ENCODE measurements around the gene CC2D2B. TPM values are rescaled to one million over a fixed set of nuclear protein-coding genes. Genes with fewer than 3 reads are reported as not detected.

CC2D2B gene
- total RNA-seq, 1 donor from 2014 or later: 0.46 TPM

- Mint-ChIP-seq H3K4me1 (ENCODE audit: unreplicated experiment) (peaks cover 16% of the 10 kb centered on the region), H3K4me3 (ENCODE audit: unreplicated experiment) (no peak overlapping the region), H3K27ac (ENCODE audit: unreplicated experiment) (no peak overlapping the region), H3K36me3 (ENCODE audit: unreplicated experiment) (peaks cover 18% of the 10 kb centered on the region), H3K27me3 (ENCODE audit: unreplicated experiment) (no peaks in the 10 kb centered on the region), H3K9me3 (ENCODE audit: unreplicated experiment) (no peaks in the 10 kb centered on the region)
- DNase-seq (ENCODE audit: extremely low spot score, unreplicated experiment): no peak
- TF ChIP-seq, protein P1, sequence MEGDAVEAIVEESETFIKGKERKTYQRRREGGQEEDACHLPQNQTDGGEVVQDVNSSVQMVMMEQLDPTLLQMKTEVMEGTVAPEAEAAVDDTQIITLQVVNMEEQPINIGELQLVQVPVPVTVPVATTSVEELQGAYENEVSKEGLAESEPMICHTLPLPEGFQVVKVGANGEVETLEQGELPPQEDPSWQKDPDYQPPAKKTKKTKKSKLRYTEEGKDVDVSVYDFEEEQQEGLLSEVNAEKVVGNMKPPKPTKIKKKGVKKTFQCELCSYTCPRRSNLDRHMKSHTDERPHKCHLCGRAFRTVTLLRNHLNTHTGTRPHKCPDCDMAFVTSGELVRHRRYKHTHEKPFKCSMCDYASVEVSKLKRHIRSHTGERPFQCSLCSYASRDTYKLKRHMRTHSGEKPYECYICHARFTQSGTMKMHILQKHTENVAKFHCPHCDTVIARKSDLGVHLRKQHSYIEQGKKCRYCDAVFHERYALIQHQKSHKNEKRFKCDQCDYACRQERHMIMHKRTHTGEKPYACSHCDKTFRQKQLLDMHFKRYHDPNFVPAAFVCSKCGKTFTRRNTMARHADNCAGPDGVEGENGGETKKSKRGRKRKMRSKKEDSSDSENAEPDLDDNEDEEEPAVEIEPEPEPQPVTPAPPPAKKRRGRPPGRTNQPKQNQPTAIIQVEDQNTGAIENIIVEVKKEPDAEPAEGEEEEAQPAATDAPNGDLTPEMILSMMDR (IDR thresholded peaks at IDR 0.05): no peak
Observed at GRCh38 chr10:96049340-96049739, 141.6 kb downstream of the CC2D2B start.

DNA sequence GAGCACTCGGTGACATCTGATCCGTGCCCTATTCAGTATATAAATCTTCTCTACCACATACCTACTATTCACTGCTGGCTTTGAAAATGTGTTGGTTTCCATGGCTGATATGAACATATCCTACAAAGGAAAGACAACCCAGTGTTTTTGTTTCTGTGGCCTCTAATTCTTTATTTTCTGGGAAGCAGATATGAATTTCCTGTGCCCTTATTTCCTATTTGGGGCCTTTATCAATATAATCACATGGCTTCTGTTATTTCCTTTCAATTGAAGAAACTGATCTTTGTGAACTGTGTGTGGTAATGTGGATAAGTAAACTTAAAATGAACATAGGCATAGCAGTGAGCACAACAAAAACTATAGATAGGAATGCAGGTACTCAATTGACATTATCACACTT lies 146.2 kb downstream of the CC2D2B start:
- H3K36me3 Mint-ChIP-seq (ENCODE audit: unreplicated experiment): peaks cover 35% of the 10 kb centered on the region
- no peaks in the 10 kb centered on the region for H3K27me3 Mint-ChIP-seq (ENCODE audit: unreplicated experiment)

GRCh38 chr10:96056787-96057186 lies 149.0 kb downstream of the CC2D2B start:
- TF ChIP-seq, protein P1 (IDR thresholded peaks at IDR 0.05): no peak
- Mint-ChIP-seq H3K36me3 (ENCODE audit: unreplicated experiment) (peaks cover 48% of the 10 kb centered on the region), H3K27me3 (ENCODE audit: unreplicated experiment) (no peaks in the 10 kb centered on the region), H3K4me3 (ENCODE audit: unreplicated experiment) (no peak overlapping the region), H3K9me3 (ENCODE audit: unreplicated experiment) (no peaks in the 10 kb centered on the region), H3K4me1 (ENCODE audit: unreplicated experiment) (no peaks in the 10 kb centered on the region), H3K27ac (ENCODE audit: unreplicated experiment) (no peak overlapping the region)
- DNase-seq (ENCODE audit: extremely low spot score, unreplicated experiment): no peak

More for the DNA sequence above, 146.2 kb downstream of the CC2D2B start:
- no peak for DNase-seq (ENCODE audit: extremely low spot score, unreplicated experiment)
- TF ChIP-seq, protein P1 (IDR thresholded peaks at IDR 0.05): no peak
- no peaks in the 10 kb centered on the region for H3K9me3 Mint-ChIP-seq (ENCODE audit: unreplicated experiment)
- H3K27ac Mint-ChIP-seq (ENCODE audit: unreplicated experiment): no peak overlapping the region
- no peak overlapping the region for H3K4me3 Mint-ChIP-seq (ENCODE audit: unreplicated experiment)
- H3K4me1 Mint-ChIP-seq (ENCODE audit: unreplicated experiment): no peaks in the 10 kb centered on the region

DNA sequence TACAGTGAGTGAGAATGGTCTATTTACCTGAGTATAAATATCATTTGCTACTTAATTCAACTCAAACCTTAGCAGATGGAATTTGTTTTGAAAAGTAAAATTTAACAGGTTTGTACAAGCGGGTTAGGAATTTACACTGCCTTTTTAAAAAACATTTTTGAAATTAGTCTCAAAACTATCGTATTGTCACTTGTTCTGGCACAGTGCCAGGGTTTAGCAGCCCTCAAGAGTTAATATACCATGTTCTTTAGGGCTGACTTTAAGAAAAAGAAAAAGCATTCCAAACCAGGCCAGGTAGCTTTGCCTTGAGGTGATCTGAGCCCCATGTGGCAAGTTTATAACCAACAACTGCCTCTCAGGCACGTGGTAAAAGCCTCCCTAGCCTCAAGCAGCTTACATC lies 153.5 kb downstream of the CC2D2B start:
- H3K9me3 Mint-ChIP-seq (ENCODE audit: unreplicated experiment): no peaks in the 10 kb centered on the region
- no peak for DNase-seq (ENCODE audit: extremely low spot score, unreplicated experiment)
- H3K4me3 Mint-ChIP-seq (ENCODE audit: unreplicated experiment): no peak overlapping the region
- H3K36me3 Mint-ChIP-seq (ENCODE audit: unreplicated experiment): peaks cover 53% of the 10 kb centered on the region
- no peak overlapping the region for H3K27ac Mint-ChIP-seq (ENCODE audit: unreplicated experiment)
- TF ChIP-seq, protein P1 (IDR thresholded peaks at IDR 0.05): no peak
- H3K27me3 Mint-ChIP-seq (ENCODE audit: unreplicated experiment): no peaks in the 10 kb centered on the region
- H3K4me1 Mint-ChIP-seq (ENCODE audit: unreplicated experiment): no peaks in the 10 kb centered on the region

- no peak for DNase-seq (ENCODE audit: extremely low spot score, unreplicated experiment)
- Mint-ChIP-seq H3K4me3 (ENCODE audit: unreplicated experiment) (no peak overlapping the region), H3K4me1 (ENCODE audit: unreplicated experiment) (peaks cover 8% of the 10 kb centered on the region), H3K27me3 (ENCODE audit: unreplicated experiment) (peaks cover 2% of the 10 kb centered on the region), H3K27ac (ENCODE audit: unreplicated experiment) (no peak overlapping the region), H3K9me3 (ENCODE audit: unreplicated experiment) (no peaks in the 10 kb centered on the region), H3K36me3 (ENCODE audit: unreplicated experiment) (no peaks in the 10 kb centered on the region)
- TF ChIP-seq, protein P1 (IDR thresholded peaks at IDR 0.05): no peak
Observed at GRCh38 chr10:96072674-96073073, 164.9 kb downstream of the CC2D2B start.

Data from osteocyte (in vitro differentiated cells).